NCI-H226 (cell line): ENCODE measurements around the gene ACLY.
"Not testable (repeated sequence)": the region's sequence is repeated elsewhere in the genome, so short reads cannot be mapped to it uniquely, and the experiment has no call there.

ENCODE experiments used
- DNase-seq: peaks from one replicate; pipeline ENCODE4 v3.0.0-alpha.2; 2015

The ACLY gene

DNA sequence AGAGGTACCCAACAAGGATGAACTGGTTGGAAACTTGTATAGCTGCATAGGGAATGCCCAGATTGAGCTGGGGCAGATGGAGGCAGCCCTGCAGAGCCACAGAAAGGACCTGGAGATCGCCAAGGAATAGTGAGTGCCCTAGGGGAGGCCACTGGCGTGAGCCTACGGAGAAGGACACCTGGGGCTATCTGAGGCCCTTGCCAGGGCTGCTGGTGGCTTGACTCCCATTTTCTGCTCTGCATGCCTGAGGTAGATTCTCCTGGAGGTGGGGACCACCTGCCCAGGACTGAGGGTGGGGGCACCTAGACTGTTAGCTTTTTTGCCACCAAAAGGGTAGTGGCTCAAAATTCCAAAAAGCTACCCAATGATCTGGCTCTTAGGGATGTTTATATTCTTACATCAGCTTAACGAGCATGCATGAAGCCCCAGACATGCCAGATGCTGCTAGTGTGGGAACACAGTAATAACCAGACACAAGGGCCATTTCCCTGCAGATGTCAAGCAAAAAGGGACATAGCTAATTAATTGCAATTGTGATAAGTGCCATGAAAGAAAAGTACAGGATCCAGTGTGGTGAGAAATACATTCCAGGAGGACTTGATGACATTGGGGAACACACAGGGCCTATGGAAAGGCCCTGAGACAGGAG, 20.4 kb upstream of the ACLY start:
- no peak for DNase-seq

DNA sequence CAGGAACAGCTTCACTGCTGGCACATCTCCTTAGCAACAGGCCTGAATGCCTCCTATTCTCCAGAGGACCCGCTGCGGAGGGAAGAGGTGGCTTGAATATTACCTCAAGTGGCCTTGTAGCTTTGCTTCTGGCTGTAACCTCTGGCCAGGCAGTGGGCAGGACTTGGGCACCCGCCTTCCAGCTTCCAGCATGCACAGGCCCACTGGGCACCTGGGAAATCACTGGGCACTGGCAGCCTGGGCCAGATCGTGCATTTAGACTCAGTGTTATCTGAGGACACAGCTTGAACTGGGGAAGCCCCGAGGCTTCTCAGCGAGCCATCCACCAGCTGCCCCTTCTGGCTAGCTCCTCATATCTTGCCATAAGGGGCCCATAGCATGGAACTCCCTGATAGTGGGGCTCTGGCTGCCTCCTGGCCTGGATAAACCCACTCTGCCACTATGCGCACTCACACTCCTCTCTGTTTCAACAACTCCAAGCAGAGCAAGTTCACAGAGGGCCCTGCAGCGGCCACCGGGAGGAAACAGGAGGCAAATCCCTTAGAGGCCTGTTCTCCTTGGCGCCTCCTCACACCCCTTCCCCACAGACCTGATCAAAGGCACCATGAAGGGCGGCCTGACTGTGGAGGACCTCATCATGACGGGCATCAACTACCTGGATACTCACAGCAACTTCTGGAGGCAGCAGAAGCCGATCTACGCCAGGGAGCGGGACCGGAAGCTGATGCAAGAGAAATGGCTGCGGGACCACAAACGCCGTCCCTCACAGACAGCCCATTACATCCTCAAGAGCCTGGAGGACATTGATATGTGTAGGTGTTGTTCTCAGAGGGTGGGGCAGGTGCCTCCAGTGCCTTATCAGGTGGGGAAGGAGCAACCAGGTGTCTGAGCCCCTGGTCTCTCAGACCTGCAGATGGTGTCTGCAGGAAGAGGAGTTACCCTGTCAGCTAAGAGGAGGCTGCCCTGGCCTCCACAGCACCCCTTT, 19.5 kb upstream of the ACLY start:
- no peak for DNase-seq

DNA sequence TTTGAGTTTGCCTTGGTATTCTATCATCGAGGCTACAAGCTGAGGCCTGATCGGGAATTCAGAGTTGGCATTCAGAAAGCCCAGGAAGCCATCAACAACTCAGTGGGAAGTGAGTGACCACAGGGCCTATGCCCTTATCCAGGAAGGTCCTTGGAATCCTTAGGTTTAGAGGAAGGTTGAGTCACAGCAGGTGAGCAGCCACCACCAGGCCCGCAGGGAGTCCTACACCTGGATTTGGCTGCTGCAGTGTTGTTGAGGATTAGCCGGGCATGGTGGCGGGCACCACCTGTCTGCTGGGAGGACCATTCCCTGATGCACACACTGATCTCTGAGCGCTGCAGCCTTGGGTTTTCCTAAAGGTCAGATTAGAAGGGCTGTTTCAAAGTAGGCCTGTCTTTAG, 16.9 kb upstream of the ACLY start:
- no peak for DNase-seq

DNA sequence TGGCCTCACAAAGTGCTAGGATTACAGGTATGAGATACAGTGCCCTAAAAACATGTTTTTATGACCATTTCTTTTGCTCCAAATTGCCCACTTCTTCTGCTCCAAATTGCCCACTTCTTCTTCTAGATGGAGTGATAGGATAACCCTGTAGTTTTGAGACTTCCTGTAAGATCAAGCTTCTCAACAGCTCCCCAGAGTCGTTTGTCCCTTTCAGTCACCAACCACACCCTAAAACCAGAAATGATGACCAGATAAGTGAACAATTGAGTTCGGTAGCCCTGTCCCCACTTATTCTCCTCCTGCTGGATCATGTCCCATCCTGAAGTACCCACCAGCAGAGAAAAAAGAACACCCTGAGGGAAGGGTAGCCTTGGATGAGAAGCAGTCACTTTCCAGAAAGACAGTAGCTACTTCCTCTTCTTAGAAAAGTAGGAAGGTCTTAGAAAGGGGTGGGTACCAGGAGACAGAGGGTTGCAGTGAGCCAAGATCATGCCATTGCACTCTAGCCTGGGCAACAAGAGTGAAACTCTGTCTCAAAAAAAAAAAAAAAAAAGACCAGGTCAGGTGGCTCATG, 14.2 kb upstream of the ACLY start:
- no peak for DNase-seq

- DNase-seq = not testable (repeated sequence)
Observed at GRCh38 chr17:41931715-41932114, 13.0 kb upstream of the ACLY start.

GRCh38 chr17:41930833-41931156, 12.0 kb upstream of the ACLY start:
- not testable (repeated sequence) for DNase-seq

GRCh38 chr17:41930009-41930832, 11.5 kb upstream of the ACLY start, which contains the start of gene ODAD4:
Gene ODAD4 (plus strand): TSS chr17:41930617. CDS start chr17:41930724, 107 bp downstream.
- DNase-seq = peak; percentile 97

DNA sequence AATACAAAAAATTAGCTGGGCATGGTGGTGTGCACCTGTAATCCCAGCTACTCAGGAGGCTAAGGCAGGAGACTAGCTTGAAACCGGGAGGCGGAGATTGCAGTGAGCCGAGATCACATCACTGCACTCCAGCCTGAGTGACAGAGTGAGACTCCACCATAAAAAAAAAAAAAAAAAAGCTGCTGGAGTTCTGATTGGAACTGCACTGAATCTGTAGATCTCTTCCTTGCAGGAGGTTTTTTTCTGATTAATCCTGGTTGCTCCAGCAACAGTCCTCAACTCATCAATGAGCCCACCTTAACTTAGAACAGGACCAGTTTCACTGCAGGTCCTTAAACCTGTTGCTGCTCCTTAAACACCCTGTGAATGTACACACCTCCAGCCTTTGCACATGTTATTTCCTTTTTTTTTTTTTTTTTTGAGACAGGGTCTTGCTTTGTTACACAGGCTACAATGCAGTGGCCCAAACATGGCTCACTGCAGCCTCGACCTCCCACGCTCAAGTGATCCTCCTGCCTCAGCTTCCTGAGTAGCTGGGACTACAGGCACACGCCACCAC, 10.0 kb upstream of the ACLY start:
- no peak for DNase-seq

DNA sequence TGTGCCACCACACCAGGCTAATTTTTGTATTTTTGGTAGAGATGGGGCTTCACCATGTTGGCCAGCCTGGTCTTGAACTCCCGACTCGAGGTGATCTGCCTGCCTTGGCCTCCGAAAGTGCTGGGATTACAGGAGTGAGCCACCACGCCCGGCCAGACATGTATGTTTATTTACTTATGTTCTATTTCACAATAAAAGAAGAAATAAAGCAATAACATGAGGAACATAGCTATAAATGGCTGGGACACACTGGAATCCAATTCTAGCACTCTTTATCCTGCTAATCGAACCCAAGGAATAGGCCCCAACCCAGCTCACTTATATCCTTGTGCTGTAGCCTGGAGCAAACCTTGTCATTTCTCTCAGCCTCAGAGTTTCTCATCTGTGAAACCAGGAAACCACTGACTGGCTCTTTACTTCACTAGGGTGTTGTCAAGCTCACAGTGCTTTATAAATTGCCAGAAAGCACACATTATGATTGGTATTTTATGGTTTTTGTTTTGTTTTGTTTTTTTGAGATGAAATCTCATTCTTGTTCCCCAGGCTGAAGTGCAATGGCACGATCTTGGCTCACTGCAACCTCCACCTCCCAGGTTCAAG, 7.3 kb upstream of the ACLY start:
- DNase-seq = no peak

DNA sequence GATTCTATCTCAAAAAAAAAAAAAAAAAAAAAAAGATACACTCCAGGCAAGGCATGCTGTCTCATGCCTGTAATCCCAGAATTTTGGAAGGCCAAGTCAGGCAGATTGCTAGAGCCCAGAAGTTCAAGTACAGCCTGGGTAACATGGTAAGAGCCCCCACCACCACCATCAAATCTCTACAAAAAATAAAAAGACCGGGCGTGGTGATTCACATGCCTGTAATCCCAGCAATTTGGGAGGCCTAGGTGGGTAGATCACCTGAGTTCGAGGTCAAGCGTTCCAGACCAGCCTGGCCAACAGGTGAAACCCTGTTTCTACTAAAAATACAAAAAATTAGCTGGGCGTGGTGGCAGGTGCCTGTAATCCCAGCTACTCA, 1.8 kb upstream of the ACLY start:
- no peak for DNase-seq

DNA sequence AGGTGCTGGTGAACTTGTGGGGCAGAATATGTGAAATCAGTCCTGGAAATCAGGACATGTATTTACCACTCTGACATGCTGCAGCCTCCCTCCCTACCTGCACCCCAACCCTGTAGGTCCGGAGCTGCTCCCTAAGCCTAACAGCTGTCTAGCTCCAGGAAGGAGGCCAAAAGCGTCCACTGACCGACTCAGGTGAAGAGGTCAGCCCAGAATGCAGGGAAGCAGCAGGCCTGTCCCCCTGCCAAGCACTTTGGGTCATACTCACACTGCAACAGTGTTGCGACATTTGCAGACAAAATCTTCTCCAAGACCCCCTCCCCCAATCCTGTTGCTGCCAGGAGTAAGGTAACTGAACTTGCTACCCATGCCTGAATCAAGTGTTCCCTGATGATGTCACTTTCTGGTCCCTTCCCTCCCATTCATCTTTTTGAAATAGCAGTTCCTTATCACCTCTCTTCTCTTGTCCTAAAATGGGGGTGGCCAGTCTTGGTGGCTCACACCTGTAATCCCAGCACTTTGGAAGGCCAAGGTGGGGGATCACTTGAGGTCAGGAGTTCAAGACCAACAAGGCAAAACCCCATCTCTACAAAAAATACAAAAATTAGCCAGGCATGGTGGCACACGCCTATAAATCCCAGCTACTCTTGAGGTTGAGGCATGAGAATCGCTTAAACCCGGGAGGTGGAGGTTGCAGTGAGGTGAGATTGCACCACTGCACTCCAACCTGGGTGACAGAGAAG, 1.3 kb upstream of the ACLY start:
- DNase-seq = peak; percentile 7

- DNase-seq = peak; percentile 68
Observed at GRCh38 chr17:41919165-41919817, 540 bp upstream of the ACLY start.

DNA sequence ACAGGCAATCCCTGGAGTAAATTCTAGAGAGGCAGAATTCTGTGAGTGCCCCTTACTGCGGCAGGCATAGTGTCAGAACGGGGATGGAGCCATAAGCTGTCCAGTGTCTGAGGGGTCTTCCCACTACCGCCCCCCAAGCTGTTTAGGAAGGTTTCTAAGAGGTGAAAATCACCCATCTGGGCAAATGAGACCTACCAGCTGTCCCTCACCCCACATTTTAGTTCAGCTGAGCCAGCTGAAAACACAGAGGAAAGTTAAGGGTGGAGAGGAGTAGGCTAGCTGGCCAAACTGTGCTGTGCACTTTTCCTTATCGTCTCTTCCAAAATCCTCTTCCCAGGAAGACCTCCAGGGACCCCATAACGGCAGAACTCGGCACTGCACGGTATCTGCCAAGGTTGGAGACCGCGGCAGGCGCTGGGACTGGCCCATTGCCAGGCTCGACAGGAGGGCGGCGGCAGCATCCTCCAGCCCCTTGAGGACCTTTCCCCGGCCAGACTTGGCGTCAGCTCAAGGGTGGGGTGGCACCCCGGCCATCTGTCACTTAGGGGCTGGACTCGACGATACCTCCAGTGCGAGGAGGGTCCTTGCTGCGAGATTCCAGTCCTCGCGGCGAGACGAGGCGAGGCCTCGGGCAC, 955 bp downstream of the ACLY start:
- DNase-seq = no peak

DNA sequence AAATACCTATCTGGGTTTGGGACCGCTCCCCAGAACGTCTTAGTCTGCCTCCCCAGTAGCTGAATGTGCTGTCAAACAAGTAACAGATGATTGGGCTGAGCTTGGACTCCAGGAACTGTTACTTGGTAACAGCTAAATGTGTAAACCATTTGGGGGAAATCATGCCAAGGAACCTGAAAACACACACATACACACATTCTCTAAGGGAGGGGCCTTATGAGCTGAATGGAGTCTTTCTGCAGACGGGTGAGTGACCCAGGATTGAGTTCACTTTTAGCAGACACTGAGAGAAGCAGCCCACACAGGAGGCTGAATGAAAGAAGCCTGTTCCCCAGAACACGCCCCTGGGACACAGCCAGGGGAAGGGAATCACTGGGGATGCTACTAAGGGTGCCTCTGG, 1.6 kb downstream of the ACLY start:
- DNase-seq = peak; percentile 5

GRCh38 chr17:41915566-41915965, 3.2 kb downstream of the ACLY start:
- no peak for DNase-seq

DNA sequence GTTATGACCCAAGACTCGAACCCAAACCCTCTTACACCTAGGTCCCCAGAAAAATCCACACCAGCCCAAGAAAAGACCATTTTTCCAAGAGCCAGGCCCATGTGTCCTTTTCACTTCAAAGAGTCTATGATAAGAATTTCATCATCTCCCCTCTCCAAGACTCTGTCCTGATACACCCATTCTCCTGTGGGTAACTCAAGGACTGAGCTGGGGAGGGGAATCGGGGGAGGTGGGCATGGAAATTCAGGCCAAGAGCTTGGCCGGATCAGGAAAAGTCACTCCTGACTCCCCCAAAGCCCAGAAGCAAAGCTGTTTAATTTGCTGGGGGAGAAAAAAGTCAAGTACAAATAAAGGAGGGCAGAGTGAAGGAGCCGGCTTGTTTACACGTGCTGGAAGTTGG, 3.7 kb downstream of the ACLY start:
- no peak for DNase-seq

DNA sequence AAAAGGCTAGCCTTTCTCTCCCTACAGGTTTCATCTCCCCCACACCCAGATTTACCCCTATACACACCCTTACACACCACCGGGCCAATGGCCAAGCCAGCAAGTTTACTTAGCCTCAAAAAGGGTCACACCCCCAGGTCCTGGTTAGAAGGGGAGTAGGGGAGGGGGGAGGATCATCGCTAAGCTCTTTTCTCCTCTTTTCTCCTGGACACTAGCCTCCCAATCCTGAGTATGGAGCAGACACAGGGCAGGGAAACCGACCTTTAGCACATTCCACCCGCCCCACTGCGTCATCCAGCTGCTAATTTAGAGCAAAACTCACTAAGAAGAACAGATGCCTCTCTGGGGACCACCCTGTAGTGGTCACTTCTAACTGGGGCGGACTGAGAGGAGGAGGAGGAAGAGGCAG, 4.4 kb downstream of the ACLY start:
- no peak for DNase-seq

GRCh38 chr17:41913798-41914197, 5.0 kb downstream of the ACLY start:
- no peak for DNase-seq

- no peak for DNase-seq
Observed at GRCh38 chr17:41912925-41913324, 5.8 kb downstream of the ACLY start.

DNA sequence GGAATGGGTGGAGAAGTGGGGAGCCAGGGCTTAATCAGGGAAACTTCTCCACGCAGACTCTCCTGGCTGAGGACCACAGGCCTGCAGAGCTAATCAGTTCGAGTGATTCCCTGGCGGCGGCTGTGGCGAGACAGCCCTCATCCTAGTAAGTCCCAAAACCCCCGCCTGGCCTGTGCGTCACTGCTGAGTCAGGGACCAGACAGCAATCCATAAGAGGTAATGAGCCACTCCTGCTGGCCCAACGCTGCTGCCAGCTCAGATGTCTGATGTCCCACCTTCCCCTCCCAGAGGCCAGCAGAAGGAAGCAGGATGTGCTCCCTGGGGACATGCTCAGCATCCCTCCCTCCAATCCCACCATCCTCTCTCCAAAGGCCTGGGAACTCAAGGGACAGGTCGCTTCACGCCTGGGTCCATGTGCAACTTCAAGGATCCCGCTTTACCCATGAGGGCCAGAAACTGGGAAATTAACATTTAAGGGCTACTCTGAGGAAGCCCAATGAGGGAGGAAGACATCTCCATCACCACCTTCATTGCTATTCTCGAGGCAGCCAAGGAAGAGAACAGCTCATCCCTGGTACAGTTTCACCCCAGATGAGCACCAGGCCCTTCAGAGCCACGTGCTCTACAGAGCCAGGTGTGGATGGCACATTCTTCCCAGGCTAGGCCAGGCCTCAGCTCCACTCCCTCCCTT, 7.9 kb downstream of the ACLY start:
- DNase-seq = no peak
